ENCODE measurements around the gene ITFG1.
"Not testable (repeated sequence)": the region's sequence is repeated elsewhere in the genome, so short reads cannot be mapped to it uniquely, and the experiment has no call there.

Gene ITFG1

DNA sequence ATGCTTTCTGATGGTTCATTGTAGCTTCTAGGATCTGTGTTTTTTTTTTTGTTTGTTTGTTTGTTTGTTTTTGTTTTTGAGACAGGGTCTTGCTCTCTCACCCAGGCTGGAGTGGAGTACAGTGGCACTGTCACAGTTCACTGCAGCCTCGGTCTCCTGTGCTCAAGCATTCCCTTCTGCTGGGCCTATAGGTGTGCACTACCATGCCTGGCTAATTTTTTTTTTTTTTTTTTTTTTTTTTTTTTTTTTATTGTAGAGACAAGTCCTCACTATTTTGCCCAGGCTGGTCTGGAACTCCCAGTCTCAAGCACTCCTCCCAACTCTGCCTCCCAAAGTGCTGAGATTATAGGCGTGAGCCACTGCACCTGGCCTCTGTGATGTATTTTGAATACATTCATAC lies 12.1 kb upstream of the ITFG1 start:
- DNase-seq (ENCODE audit: low spot score), result not testable (repeated sequence)

DNA sequence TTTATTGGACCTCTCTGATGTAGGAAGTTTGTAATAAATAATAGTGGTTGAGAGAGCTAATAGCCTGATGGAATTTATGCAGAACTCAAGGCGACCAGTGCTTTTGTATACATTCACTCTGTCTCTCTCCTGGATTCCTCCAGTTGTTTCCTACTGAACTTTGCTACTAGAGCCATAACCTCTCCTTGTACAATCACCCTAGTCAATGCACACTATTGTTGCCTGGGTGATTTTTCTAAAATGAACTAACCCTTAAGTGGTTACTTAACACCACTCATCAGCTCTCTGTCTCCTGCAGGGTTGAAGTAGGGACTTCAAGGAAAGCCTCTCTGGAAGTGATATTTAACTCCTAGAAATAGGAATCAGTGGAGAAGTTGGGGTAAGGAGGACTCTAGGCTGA lies 9.9 kb upstream of the ITFG1 start:
- DNase-seq (ENCODE audit: low spot score), result no peak

- DNase-seq (ENCODE audit: low spot score), result no peak
Measured at GRCh38 chr16:47470211-47470610, 9.3 kb upstream of the ITFG1 start.

DNA sequence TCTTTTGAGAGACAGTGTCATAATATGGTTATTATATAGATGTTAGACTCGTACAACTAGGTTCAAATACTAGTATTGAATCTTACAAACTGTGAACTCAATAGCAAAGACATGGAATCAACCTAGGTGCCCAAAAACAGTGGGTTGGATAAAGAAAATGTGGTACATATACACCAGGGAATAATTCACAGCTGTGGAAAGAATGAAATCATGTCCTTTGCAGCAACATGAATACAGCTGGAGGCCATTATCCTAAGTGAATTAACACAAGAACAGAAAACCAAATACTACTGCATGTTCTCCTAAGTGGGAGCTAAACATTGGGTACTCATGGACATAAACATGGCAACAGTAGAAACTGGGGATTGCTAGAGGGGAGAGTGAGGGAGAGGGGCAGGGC lies 8.4 kb upstream of the ITFG1 start:
- no peak for DNase-seq (ENCODE audit: low spot score)

GRCh38 chr16:47468070-47468689 lies 7.3 kb upstream of the ITFG1 start:
- not testable (repeated sequence) for DNase-seq (ENCODE audit: low spot score)

DNA sequence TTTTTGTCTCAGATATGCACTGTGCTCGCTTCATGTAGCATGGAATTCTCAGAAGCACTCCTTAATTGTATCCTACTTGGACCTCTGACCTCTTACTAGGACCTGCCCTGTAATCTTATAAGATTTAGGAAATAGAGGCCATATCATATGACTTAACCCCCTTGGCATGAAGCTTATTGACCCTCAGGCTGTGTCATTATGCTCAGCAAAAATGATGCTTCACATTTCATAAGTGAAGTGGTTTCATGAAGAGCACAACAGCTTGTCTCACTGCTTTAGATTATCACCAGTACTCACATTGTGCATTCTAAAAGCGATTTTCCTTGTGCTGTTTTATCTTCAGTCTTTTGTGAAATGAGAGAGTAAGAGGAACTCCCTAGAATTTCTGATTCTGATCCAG lies 6.6 kb upstream of the ITFG1 start:
- DNase-seq (ENCODE audit: low spot score), result no peak

DNA sequence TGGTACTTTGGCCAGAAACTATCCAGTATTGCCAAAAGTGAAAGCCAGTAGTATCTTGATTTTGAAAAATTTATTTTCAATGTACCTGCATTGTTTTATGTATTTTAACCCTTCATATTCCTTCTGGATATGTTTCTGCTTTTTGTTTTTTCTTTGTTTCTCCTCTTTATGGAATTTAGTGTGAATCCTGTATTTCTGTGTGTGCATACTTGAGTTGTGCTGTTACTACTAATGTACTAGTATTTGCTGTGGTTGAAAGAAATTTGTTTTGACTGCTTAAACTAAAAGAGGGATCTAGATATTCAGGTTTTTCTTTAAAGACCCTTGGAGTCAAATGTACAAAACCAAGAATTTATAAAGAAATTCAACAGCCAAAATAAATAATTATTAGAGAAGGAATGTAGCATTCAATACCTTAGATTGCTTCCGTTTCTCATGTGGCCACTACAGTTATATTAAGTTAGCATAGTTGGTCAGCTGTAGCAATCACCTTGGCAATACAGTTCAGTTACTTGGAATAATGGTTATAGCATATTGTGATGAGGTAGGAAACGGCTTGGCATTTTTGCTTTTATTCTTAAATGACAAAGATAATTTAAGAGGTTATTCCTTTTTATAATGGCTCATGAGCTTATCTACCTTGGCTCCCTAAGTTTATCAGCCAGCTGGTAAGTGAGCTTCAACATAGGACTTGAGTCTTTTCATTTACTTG lies 5.2 kb upstream of the ITFG1 start:
- DNase-seq (ENCODE audit: low spot score), result no peak

DNA sequence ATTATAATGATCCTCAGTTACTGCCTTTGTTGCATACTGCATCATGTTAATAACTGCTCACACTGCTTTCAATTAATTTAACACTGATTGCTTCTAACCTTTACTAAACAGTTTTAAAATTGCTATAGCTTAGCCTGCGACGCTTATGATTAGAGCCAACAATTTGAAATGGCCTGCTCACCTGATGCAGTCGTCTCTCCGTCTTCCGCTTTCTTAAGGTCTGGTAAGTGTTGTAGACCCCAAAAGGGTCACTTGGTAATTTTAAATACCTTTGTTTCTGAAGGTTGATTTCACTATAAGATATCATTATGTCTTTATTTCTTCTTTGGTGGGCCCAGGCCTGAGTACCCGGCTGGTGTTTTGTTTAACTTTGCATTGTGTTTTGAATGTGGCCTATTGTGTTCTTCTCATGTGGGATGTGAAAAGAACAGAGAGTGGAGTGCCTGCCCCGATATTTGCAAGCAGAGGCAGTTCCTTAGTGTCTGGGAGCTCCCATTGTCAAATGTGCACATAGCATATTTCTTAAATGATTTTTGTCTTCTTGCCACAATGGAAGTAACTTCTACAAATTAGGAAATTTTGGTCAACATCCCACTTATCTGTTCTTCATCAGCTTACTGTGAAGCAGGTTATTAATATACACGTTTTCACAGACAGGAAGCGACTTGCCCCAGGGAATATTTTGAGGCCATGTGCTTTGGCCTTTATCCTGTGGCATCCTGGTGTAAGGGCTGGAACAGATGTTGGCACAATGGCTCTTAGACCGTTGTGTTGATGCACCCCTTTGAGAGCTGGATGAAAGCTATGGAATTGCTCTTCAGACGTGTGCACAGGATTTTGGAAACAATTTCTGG lies 3.1 kb upstream of the ITFG1 start:
- DNase-seq (ENCODE audit: low spot score), result no peak

DNA sequence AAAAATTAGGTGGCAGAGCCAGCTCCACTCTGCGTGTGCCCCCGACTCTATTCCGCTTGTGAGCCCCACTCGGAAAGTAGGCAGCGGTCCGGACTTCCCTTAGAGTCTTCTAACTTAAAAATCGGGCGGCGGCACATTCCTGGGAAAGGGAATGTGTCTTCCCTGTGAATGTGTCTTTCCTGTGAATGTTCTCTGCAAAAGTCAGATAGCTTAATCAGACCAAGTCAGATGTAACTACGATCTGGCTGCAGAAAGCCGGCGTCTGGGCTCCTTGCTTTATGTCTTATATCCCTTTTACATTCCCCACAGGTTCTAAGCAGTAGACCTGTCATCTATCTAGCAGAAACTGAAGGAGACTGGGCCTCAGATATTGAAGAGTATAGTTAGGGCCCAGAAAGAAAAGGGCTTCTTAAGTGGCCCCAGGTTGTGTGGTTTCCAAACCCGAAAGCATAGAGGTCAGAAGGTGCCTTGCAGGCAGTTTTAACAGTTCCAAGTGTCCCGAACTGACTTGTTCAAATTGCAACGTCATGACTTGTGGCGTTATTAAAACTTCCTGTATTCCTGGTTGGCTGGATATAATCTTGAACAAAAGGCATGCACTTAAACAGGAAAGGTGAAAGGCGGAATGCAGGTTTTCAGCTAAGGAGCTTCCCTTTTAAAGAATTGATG lies 869 bp upstream of the ITFG1 start:
- DNase-seq (ENCODE audit: low spot score), result peak; percentile 27

GRCh38 chr16:47460359-47460710 lies 528 bp downstream of the ITFG1 start:
- DNase-seq (ENCODE audit: low spot score), result peak; percentile 2

GRCh38 chr16:47459603-47460002 lies 1.3 kb downstream of the ITFG1 start:
- no peak for DNase-seq (ENCODE audit: low spot score)

- no peak for DNase-seq (ENCODE audit: low spot score)
Measured at GRCh38 chr16:47458331-47458730, 2.5 kb downstream of the ITFG1 start.

- DNase-seq (ENCODE audit: low spot score), result no peak
Measured at GRCh38 chr16:47449788-47450187, 11.1 kb downstream of the ITFG1 start.

- no peak for DNase-seq (ENCODE audit: low spot score)
Measured at GRCh38 chr16:47448830-47449575, 11.9 kb downstream of the ITFG1 start.

DNA sequence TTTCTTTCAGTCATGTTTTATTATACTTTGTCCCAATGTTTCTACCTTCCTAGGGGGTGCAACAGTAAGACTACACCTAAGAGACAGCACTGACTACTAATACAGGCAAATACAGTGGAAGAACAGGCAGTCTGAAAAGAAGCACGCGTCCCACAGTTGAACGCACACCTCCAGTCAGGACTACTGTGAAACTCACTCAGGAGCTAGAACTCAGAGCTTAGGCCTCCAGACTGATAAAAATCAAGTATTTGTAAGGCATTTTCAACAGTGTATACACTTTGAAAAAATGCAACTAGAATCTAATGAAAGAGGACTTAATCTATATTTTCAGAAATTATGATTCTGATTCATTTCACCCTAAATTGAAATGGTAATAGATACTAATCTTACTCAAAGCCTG lies 14.4 kb downstream of the ITFG1 start:
- no peak for DNase-seq (ENCODE audit: low spot score)

DNA sequence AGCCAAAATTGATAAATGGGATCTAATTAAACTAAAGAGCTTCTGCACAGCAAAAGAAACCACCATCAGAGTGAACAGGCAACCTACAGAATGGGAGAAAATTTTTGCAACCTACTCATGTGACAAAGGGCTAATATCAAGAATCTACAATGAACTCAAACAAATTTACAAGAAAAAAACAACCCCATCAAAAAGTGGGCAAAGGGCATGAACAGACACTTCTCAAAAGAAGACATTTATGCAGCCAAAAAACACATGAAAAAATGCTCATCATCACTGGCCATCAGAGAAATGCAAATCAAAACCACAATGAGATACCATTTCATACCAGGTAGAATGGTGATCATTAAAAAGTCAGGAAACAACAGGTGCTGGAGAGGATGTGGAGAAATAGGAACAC lies 18.0 kb downstream of the ITFG1 start:
- DNase-seq (ENCODE audit: low spot score), result not testable (repeated sequence)

GRCh38 chr16:47440066-47440465 lies 20.8 kb downstream of the ITFG1 start:
- DNase-seq (ENCODE audit: low spot score), result not testable (repeated sequence)

- DNase-seq (ENCODE audit: low spot score), result not testable (repeated sequence)
Measured at GRCh38 chr16:47434274-47434673, 26.6 kb downstream of the ITFG1 start.

- DNase-seq (ENCODE audit: low spot score), result no peak
Measured at GRCh38 chr16:47431960-47432359, 28.9 kb downstream of the ITFG1 start.

GRCh38 chr16:47426806-47427205 lies 34.1 kb downstream of the ITFG1 start:
- DNase-seq (ENCODE audit: low spot score), result no peak

- no peak for DNase-seq (ENCODE audit: low spot score)
Measured at GRCh38 chr16:47424846-47425245, 36.0 kb downstream of the ITFG1 start.

GRCh38 chr16:47416869-47417268 lies 44.0 kb downstream of the ITFG1 start:
- DNase-seq (ENCODE audit: low spot score), result no peak
